ENCODE data around the gene SORBS1.

Gene SORBS1

GRCh38 chr10:95334805-95335144 is 226.4 kb downstream of the SORBS1 start:
- H3K9me3 Mint-ChIP-seq, result no peaks in the 10 kb centered on the region
- DNase-seq, result no peak
- H3K4me3 Mint-ChIP-seq, result no peak overlapping the region
- H3K27ac Mint-ChIP-seq, result no peak overlapping the region
- no peak for ATAC-seq (replicated peaks)
- peaks cover 0 to 2% of the 10 kb centered on the region in 2 donors for H3K4me1 Mint-ChIP-seq
- H3K36me3 Mint-ChIP-seq, result peaks cover 0 to 1% of the 10 kb centered on the region in 2 donors
- no peaks in the 10 kb centered on the region for H3K27me3 Mint-ChIP-seq

- no peaks in the 10 kb centered on the region for H3K27me3 Mint-ChIP-seq
Measured at GRCh38 chr10:95333997-95334804, 227.0 kb downstream of the SORBS1 start.

GRCh38 chr10:95332666-95333249 is 228.4 kb downstream of the SORBS1 start:
- ATAC-seq (replicated peaks) (no peak), DNase-seq (no peak)
- no peaks in the 10 kb centered on the region for H3K9me3 Mint-ChIP-seq
- no peak overlapping the region for H3K4me3 Mint-ChIP-seq
- no peak overlapping the region for H3K27ac Mint-ChIP-seq
- H3K27me3 Mint-ChIP-seq, result no peaks in the 10 kb centered on the region
- H3K4me1 Mint-ChIP-seq, result peaks cover 0 to 10% of the 10 kb centered on the region in 2 donors
- H3K36me3 Mint-ChIP-seq, result peaks cover 0 to 1% of the 10 kb centered on the region in 2 donors

More at GRCh38 chr10:95333997-95334804, 227.0 kb downstream of the SORBS1 start:
- H3K27ac Mint-ChIP-seq, result no peak overlapping the region
- H3K36me3 Mint-ChIP-seq, result peaks cover 0 to 1% of the 10 kb centered on the region in 2 donors
- ATAC-seq (replicated peaks) (no peak), DNase-seq (no peak)
- H3K9me3 Mint-ChIP-seq, result no peaks in the 10 kb centered on the region
- no peak overlapping the region for H3K4me3 Mint-ChIP-seq
- H3K4me1 Mint-ChIP-seq, result peaks cover 0 to 8% of the 10 kb centered on the region in 2 donors

- Mint-ChIP-seq H3K9me3 (no peaks in the 10 kb centered on the region), H3K4me1 (peaks cover 0 to 10% of the 10 kb centered on the region in 2 donors), H3K27me3 (no peaks in the 10 kb centered on the region), H3K27ac (no peak overlapping the region), H3K4me3 (no peak overlapping the region), H3K36me3 (peaks cover 0 to 1% of the 10 kb centered on the region in 2 donors)
- ATAC-seq (replicated peaks), result no peak
- DNase-seq, result no peak
Measured at GRCh38 chr10:95331596-95332130, 229.5 kb downstream of the SORBS1 start.

- Mint-ChIP-seq H3K4me1 (peaks cover 0 to 10% of the 10 kb centered on the region in 2 donors), H3K9me3 (no peaks in the 10 kb centered on the region), H3K27ac (no peak overlapping the region), H3K36me3 (no peaks in the 10 kb centered on the region), H3K4me3 (no peak overlapping the region), H3K27me3 (no peaks in the 10 kb centered on the region)
- ATAC-seq (replicated peaks) (no peak), DNase-seq (no peak)
Measured at GRCh38 chr10:95330966-95331453, 230.2 kb downstream of the SORBS1 start.

GRCh38 chr10:95329296-95329695 is 231.9 kb downstream of the SORBS1 start:
- Mint-ChIP-seq H3K4me3 (no peak overlapping the region), H3K4me1 (peaks cover 0 to 10% of the 10 kb centered on the region in 2 donors), H3K27me3 (no peaks in the 10 kb centered on the region), H3K9me3 (no peaks in the 10 kb centered on the region), H3K27ac (no peak overlapping the region), H3K36me3 (no peaks in the 10 kb centered on the region)
- ATAC-seq (replicated peaks) (no peak), DNase-seq (no peak)

GRCh38 chr10:95328013-95328412 is 233.2 kb downstream of the SORBS1 start:
- ATAC-seq (replicated peaks), result no peak
- no peak for DNase-seq
- no peak overlapping the region for H3K4me3 Mint-ChIP-seq
- no peaks in the 10 kb centered on the region for H3K27me3 Mint-ChIP-seq
- no peaks in the 10 kb centered on the region for H3K36me3 Mint-ChIP-seq
- H3K4me1 Mint-ChIP-seq, result peaks cover 2 to 10% of the 10 kb centered on the region in 2 donors
- H3K9me3 Mint-ChIP-seq, result no peaks in the 10 kb centered on the region
- H3K27ac Mint-ChIP-seq, result no peak overlapping the region

GRCh38 chr10:95327367-95327766 is 233.8 kb downstream of the SORBS1 start:
- DNase-seq, result no peak
- no peak for ATAC-seq (replicated peaks)
- Mint-ChIP-seq H3K9me3 (no peaks in the 10 kb centered on the region), H3K27ac (no peak overlapping the region), H3K4me1 (peaks cover 6 to 16% of the 10 kb centered on the region in 2 donors), H3K4me3 (no peak overlapping the region), H3K36me3 (no peaks in the 10 kb centered on the region), H3K27me3 (no peaks in the 10 kb centered on the region)

GRCh38 chr10:95326396-95326795 is 234.8 kb downstream of the SORBS1 start:
- H3K4me1 Mint-ChIP-seq, result peaks cover 8 to 16% of the 10 kb centered on the region in 2 donors
- H3K27me3 Mint-ChIP-seq, result no peaks in the 10 kb centered on the region
- H3K4me3 Mint-ChIP-seq, result no peak overlapping the region
- no peaks in the 10 kb centered on the region for H3K9me3 Mint-ChIP-seq
- no peak for ATAC-seq (replicated peaks)
- H3K36me3 Mint-ChIP-seq, result no peaks in the 10 kb centered on the region
- no peak overlapping the region for H3K27ac Mint-ChIP-seq
- DNase-seq, result no peak

GRCh38 chr10:95325863-95326262 is 235.3 kb downstream of the SORBS1 start:
- Mint-ChIP-seq H3K4me3 (no peak overlapping the region), H3K27me3 (no peaks in the 10 kb centered on the region), H3K27ac (no peak overlapping the region), H3K9me3 (no peaks in the 10 kb centered on the region), H3K4me1 (peaks cover 8 to 16% of the 10 kb centered on the region in 2 donors), H3K36me3 (no peaks in the 10 kb centered on the region)
- DNase-seq (no peak), ATAC-seq (replicated peaks) (no peak)

GRCh38 chr10:95324436-95325268 is 236.5 kb downstream of the SORBS1 start:
- ATAC-seq (replicated peaks) (no peak), DNase-seq (no peak)
- no peaks in the 10 kb centered on the region for H3K9me3 Mint-ChIP-seq
- peaks cover 10 to 17% of the 10 kb centered on the region in 2 donors for H3K4me1 Mint-ChIP-seq
- no peak overlapping the region for H3K4me3 Mint-ChIP-seq
- peaks cover 2 to 3% of the 10 kb centered on the region in 2 donors for H3K36me3 Mint-ChIP-seq
- no peak overlapping the region for H3K27ac Mint-ChIP-seq
- H3K27me3 Mint-ChIP-seq, result no peaks in the 10 kb centered on the region

- DNase-seq (no peak), ATAC-seq (replicated peaks) (no peak)
- Mint-ChIP-seq H3K9me3 (no peaks in the 10 kb centered on the region), H3K4me3 (no peak overlapping the region), H3K27ac (no peak overlapping the region), H3K27me3 (no peaks in the 10 kb centered on the region), H3K4me1 (peaks cover 10% of the 10 kb centered on the region in 2 donors), H3K36me3 (peaks cover 2 to 3% of the 10 kb centered on the region in 2 donors)
Measured at GRCh38 chr10:95321554-95322301, 239.4 kb downstream of the SORBS1 start.

GRCh38 chr10:95319239-95319638 is 241.9 kb downstream of the SORBS1 start:
- no peak overlapping the region for H3K27ac Mint-ChIP-seq
- H3K36me3 Mint-ChIP-seq, result peaks cover 2 to 3% of the 10 kb centered on the region in 2 donors
- DNase-seq (no peak), ATAC-seq (replicated peaks) (no peak)
- no peak overlapping the region for H3K4me3 Mint-ChIP-seq
- H3K9me3 Mint-ChIP-seq, result no peaks in the 10 kb centered on the region
- no peaks in the 10 kb centered on the region for H3K27me3 Mint-ChIP-seq
- peaks cover 10% of the 10 kb centered on the region in 2 donors for H3K4me1 Mint-ChIP-seq

Data from stimulated activated naive B cell treated with anti-CD40 and anti-IgM and Interleukin-4, amounts not matched to agents 10 μg/mL and 1 μg/mL and 100 μg/mL, for 72 hours (primary cell).